ENCODE data around the gene STX1A.

- TF ChIP-seq ZBTB21 (CRISPR knock-in tag; IDR thresholded peaks at IDR 0.05; ENCODE audit: borderline replicate concordance) (no peak), CTCF (IDR thresholded peaks at IDR 0.05) (peak; percentile 51; the same call in 1 of the 2 replicates), IRF1 (CRISPR knock-in tag; IDR thresholded peaks at IDR 0.05) (no peak), ZNF423 (CRISPR knock-in tag; IDR thresholded peaks at IDR 0.05) (no peak), ATF2 (CRISPR knock-in tag; IDR thresholded peaks at IDR 0.05; ENCODE audit: borderline replicate concordance, low read depth) (no peak), ZNF121 (CRISPR knock-in tag; IDR thresholded peaks at IDR 0.05) (no peak), GRHL2 (CRISPR knock-in tag; IDR thresholded peaks at IDR 0.05; ENCODE audit: insufficient replicate concordance, severe bottlenecking) (no peak), MAX (CRISPR knock-in tag; IDR thresholded peaks at IDR 0.05) (no peak; the same call in 1 of the 2 replicates), E2F1 (CRISPR knock-in tag; IDR thresholded peaks at IDR 0.05) (peak; percentile 24; the same call in 1 of the 2 replicates), TCF7 (CRISPR knock-in tag; IDR thresholded peaks at IDR 0.05; ENCODE audit: low read depth) (no peak)
Observed at GRCh38 chr7:73734619-73735527, 15.4 kb upstream of the STX1A start.
